Choroid plexus epithelial cell (primary cell): ENCODE results near the gene CPN1.

ENCODE experiments used
- DNase-seq: peaks from one replicate; pipeline ENCODE4 v3.0.0-alpha.2; 2010; ENCODE audit warnings: low read depth
- H3K4me3 ChIP-seq: 2 replicates; pipeline ENCODE4 v1.5.1; 2011; ENCODE audit warnings: low read depth, mild to moderate bottlenecking, control low read depth, low read length, moderate library complexity
- CTCF ChIP-seq: conservative IDR thresholded peaks from 2 replicates; pipeline ENCODE4 v1.5.1; 2011; ENCODE audit warnings: low read depth, mild to moderate bottlenecking, control low read depth, inconsistent platforms, low read length, moderate library complexity

CPN1 gene

DNA sequence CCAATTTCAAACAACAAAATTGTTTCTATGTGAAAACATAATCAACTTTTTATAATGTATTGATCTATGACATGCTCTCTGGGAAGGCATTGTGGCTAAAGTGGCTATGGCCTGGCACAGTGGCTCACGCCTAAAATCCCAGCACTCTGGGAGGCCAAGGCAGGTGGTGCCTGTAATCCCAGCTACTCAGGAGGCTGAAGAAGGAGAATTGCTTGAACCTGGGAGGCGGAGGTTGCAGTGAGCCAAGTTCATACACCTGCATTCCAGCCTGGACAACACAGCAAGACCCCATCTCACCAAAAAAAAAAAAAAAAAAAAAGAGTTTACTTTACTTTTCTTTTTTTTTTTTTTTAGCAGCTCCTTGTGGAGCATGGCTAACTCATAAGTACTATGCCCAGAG, 38.9 kb upstream of the CPN1 start:
- DNase-seq, result no peak
- H3K4me3 ChIP-seq, result no peak overlapping the region
- no peak for TF ChIP-seq CTCF

DNA sequence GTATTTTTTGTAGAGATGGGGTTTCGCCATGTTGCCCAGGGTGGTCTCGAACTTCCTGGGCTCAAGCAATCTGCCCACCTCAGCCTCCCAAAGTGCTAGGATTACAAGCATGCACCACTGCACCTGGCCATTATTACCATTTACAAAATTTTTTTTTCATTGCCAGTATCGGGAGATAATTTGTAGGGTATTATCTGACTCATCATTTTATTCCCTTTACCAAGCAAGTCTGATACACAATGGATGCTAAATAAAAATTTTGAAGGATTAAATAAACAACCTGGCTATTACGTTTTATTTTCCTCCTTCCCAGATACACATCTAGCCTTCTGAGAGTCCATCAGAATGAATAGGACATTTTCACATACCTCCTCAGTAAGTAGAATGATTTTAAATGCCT, 38.1 kb upstream of the CPN1 start:
- no peak for DNase-seq
- TF ChIP-seq CTCF, result no peak
- no peak overlapping the region for H3K4me3 ChIP-seq

DNA sequence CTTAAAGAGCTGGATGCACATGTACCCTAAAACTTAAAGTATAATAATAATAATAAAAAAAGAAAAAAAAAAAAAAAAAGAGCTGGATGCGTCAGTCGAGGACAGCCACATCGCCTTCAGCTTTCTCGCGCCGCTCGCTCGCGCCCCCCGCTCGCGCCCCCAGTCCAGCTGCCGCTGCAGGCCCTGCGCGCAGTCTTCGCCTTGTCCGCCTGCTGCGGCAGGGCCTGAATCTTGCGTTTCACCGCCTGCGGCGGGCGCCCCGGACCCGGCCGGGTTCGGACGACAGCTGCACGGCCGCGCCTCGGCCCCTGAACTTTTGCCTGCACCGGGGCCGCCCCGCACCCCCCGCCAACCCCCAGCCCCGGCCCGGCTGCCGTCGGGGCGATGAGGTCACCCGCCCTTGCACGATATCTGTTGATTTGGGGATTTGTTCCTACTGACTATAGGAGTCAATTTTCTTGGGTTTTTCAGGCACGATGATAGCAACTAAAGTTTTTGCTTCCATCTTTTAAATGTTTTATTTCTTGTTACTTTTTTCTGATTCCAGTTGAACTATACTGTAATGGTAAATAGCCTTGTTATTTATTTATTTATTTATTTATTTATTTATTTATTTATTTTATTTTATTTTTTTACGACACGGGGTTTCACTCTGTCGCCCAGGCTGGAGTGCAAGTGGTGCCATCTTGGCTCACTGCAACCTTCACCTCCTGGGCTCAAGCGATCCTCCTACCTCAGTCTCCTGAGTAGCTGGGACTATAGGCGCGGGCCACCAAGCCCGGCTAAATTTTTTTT, 33.5 kb upstream of the CPN1 start:
- no peak for DNase-seq
- TF ChIP-seq CTCF, result no peak
- H3K4me3 ChIP-seq, result peak overlapping the region; percentile 35

- DNase-seq, result no peak
- TF ChIP-seq CTCF, result no peak
Measured at GRCh38 chr10:100114460-100114859, 32.8 kb upstream of the CPN1 start.

DNA sequence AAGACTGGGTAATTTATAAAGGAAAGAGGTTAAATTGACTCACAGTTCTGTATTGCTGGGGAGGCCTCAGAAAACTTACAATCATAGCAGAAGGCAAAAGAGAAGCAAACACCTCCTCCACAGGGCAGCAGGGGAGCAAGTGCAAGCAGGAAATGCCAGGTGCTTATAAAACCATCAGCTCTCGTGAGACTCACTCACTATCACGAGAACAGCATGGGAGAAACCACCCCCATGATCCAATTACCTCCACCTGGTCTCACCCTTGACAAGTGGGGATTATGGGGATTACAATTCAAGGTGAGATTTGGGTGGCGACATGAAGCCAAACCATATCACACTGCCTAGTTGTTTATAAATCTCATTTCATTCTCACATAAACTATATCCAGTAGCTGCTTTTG, 28.0 kb upstream of the CPN1 start:
- TF ChIP-seq CTCF, result no peak
- DNase-seq, result no peak
- no peak overlapping the region for H3K4me3 ChIP-seq

More at GRCh38 chr10:100114460-100114859, 32.8 kb upstream of the CPN1 start:
- H3K4me3 ChIP-seq, result no peak overlapping the region

DNA sequence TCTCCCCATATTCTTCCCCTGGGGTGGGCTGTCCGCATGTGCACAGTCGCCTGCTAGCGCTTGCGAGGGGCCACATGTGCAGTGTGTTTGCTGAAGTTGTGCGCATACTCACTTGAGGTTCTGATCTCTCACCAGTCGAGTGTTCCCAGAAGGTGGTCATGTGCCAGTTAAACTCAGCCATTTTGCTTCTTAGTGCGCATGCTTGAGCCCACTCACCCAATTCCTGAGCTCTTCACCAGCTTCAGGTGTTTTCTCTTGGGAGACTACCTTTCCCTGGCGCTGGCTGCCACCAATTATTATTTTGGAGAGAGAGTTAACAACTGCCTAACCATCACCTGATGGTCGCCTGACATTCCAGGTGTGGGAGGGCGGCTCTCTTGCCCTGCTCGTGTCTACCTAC, 25.2 kb upstream of the CPN1 start:
- no peak for TF ChIP-seq CTCF
- no peak for DNase-seq
- no peak overlapping the region for H3K4me3 ChIP-seq

GRCh38 chr10:100104300-100104699, 22.6 kb upstream of the CPN1 start:
- no peak for TF ChIP-seq CTCF
- H3K4me3 ChIP-seq, result no peak overlapping the region
- no peak for DNase-seq
